22Rv1 (cell line): ENCODE measurements around the gene B4GALNT2.

Experiments
- CTCF ChIP-seq: fragments of 450-650 bp; IDR thresholded peaks from 2 replicates; pipeline ENCODE4 v1.5.1; 2017; ENCODE audit warnings: mild to moderate bottlenecking
- ZFX ChIP-seq: fragments of 450-650 bp; IDR thresholded peaks from 2 replicates; pipeline ENCODE4 v1.6.1; 2017; ENCODE audit warnings: antibody characterized with exemption, borderline replicate concordance

- no peak for TF ChIP-seq CTCF
- TF ChIP-seq ZFX = no peak
Measured at GRCh38 chr17:49146620-49147306, 14.2 kb downstream of the B4GALNT2 start.
